ENCODE data around the gene PIEZO2.

PIEZO2 gene

GRCh38 chr18:10850216-10850615 is 299.2 kb downstream of the PIEZO2 start (continued):
- no peak for TF ChIP-seq ZNF565 (CRISPR knock-in tag; conservative IDR thresholded peaks at IDR 0.05; ENCODE audit: low read depth)
- no peak for TF ChIP-seq ZNF8 (CRISPR knock-in tag; IDR thresholded peaks at IDR 0.05)
- TF ChIP-seq PATZ1 (CRISPR knock-in tag; IDR thresholded peaks at IDR 0.05; ENCODE audit: borderline replicate concordance): no peak
- TF ChIP-seq ZC3H10 (CRISPR knock-in tag; IDR thresholded peaks at IDR 0.05): no peak
- TF ChIP-seq ISL1 (CRISPR knock-in tag; IDR thresholded peaks at IDR 0.05): no peak
- no peak for TF ChIP-seq ZFP3 (CRISPR knock-in tag; IDR thresholded peaks at IDR 0.05)

- ATAC-seq: no peak
- TF ChIP-seq TSHZ2 (CRISPR knock-in tag; IDR thresholded peaks at IDR 0.05) (no peak), CSRNP3 (CRISPR knock-in tag; IDR thresholded peaks at IDR 0.05) (no peak), ZC3H10 (CRISPR knock-in tag; IDR thresholded peaks at IDR 0.05) (no peak), OSR1 (CRISPR knock-in tag; IDR thresholded peaks at IDR 0.05) (no peak), CREB5 (CRISPR knock-in tag; IDR thresholded peaks at IDR 0.05; ENCODE audit: low read depth) (no peak), TCF4 (CRISPR knock-in tag; IDR thresholded peaks at IDR 0.05; ENCODE audit: borderline replicate concordance) (no peak), PATZ1 (CRISPR knock-in tag; IDR thresholded peaks at IDR 0.05; ENCODE audit: borderline replicate concordance) (no peak), ZFP30 (CRISPR knock-in tag; IDR thresholded peaks at IDR 0.05) (no peak), RARB (CRISPR knock-in tag; IDR thresholded peaks at IDR 0.05) (no peak), BACH2 (CRISPR knock-in tag; IDR thresholded peaks at IDR 0.05; ENCODE audit: borderline replicate concordance) (no peak), TOX (CRISPR knock-in tag; IDR thresholded peaks at IDR 0.05; ENCODE audit: borderline replicate concordance) (no peak), CSDC2 (CRISPR knock-in tag; IDR thresholded peaks at IDR 0.05) (no peak), ZFP3 (CRISPR knock-in tag; IDR thresholded peaks at IDR 0.05) (no peak), SNAI2 (CRISPR knock-in tag; IDR thresholded peaks at IDR 0.05) (no peak), POU6F1 (CRISPR knock-in tag; IDR thresholded peaks at IDR 0.05; ENCODE audit: borderline replicate concordance, low read depth) (no peak)
Measured at GRCh38 chr18:10847907-10848306, 301.5 kb downstream of the PIEZO2 start.

GRCh38 chr18:10847408-10847790 is 302.0 kb downstream of the PIEZO2 start:
- ATAC-seq: no peak
- no peak for TF ChIP-seq ISL1 (CRISPR knock-in tag; IDR thresholded peaks at IDR 0.05)
- no peak for TF ChIP-seq RARB (CRISPR knock-in tag; IDR thresholded peaks at IDR 0.05)
- no peak for TF ChIP-seq OSR1 (CRISPR knock-in tag; IDR thresholded peaks at IDR 0.05)
- no peak for TF ChIP-seq ZFP3 (CRISPR knock-in tag; IDR thresholded peaks at IDR 0.05)
- no peak for TF ChIP-seq TSHZ2 (CRISPR knock-in tag; IDR thresholded peaks at IDR 0.05)
- TF ChIP-seq ARNTL (CRISPR knock-in tag; IDR thresholded peaks at IDR 0.05; ENCODE audit: borderline replicate concordance, low read depth): no peak
- no peak for TF ChIP-seq PATZ1 (CRISPR knock-in tag; IDR thresholded peaks at IDR 0.05; ENCODE audit: borderline replicate concordance)
- no peak for TF ChIP-seq ESRRG (CRISPR knock-in tag; IDR thresholded peaks at IDR 0.05)
- no peak for TF ChIP-seq BACH2 (CRISPR knock-in tag; IDR thresholded peaks at IDR 0.05; ENCODE audit: borderline replicate concordance)
- TF ChIP-seq ZFP30 (CRISPR knock-in tag; IDR thresholded peaks at IDR 0.05): no peak

Measured in SK-N-SH treated with all-trans-retinoic acid at 6 μM for 48 hours (cell line).